Measurements from ENCODE around the gene ZBTB38.

Gene ZBTB38

GRCh38 chr3:141368062-141368924 lies at the start of gene ZBTB38:
Gene ZBTB38 (plus strand): TSS chr3:141368504. CDS start chr3:141442389, 73,885 bp downstream.
- peak; percentile 94 for DNase-seq (ENCODE audit: low spot score)

- DNase-seq (ENCODE audit: low spot score): no peak
These were observed 47.8 kb upstream of the ZBTB38 start for GRCh38 chr3:141320399-141321108.

GRCh38 chr3:141321109-141321497 lies 47.2 kb upstream of the ZBTB38 start:
- DNase-seq (ENCODE audit: low spot score): no peak

GRCh38 chr3:141323936-141324704 lies 44.2 kb upstream of the ZBTB38 start:
- no peak for DNase-seq (ENCODE audit: low spot score)

GRCh38 chr3:141326123-141326522 lies 42.2 kb upstream of the ZBTB38 start:
- no peak for DNase-seq (ENCODE audit: low spot score)

GRCh38 chr3:141326626-141327025 lies 41.7 kb upstream of the ZBTB38 start:
- no peak for DNase-seq (ENCODE audit: low spot score)

GRCh38 chr3:141328286-141329166 lies 39.8 kb upstream of the ZBTB38 start:
- DNase-seq (ENCODE audit: low spot score): no peak

- no peak for DNase-seq (ENCODE audit: low spot score)
These were observed 38.1 kb upstream of the ZBTB38 start for GRCh38 chr3:141330235-141330634.

- DNase-seq (ENCODE audit: low spot score): no peak
These were observed 37.5 kb upstream of the ZBTB38 start for GRCh38 chr3:141330718-141331376.

GRCh38 chr3:141331377-141332318 lies 36.7 kb upstream of the ZBTB38 start:
- DNase-seq (ENCODE audit: low spot score): no peak

- no peak for DNase-seq (ENCODE audit: low spot score)
These were observed 35.9 kb upstream of the ZBTB38 start for GRCh38 chr3:141332416-141332815.

- DNase-seq (ENCODE audit: low spot score): no peak
These were observed 34.3 kb upstream of the ZBTB38 start for GRCh38 chr3:141333836-141334626.

- DNase-seq (ENCODE audit: low spot score): no peak
These were observed 33.6 kb upstream of the ZBTB38 start for GRCh38 chr3:141334627-141335250.

GRCh38 chr3:141335531-141336061 lies 32.7 kb upstream of the ZBTB38 start:
- no peak for DNase-seq (ENCODE audit: low spot score)

GRCh38 chr3:141336672-141337522 lies 31.4 kb upstream of the ZBTB38 start:
- no peak for DNase-seq (ENCODE audit: low spot score)

GRCh38 chr3:141337523-141337854 lies 30.8 kb upstream of the ZBTB38 start:
- DNase-seq (ENCODE audit: low spot score): no peak

- no peak for DNase-seq (ENCODE audit: low spot score)
These were observed 30.3 kb upstream of the ZBTB38 start for GRCh38 chr3:141337991-141338390.

Data from LoVo (cell line).